Endothelial cell of umbilical vein (primary cell): Measurements from ENCODE around the gene ATXN10. TPM values are rescaled to one million over a fixed set of nuclear protein-coding genes. Genes with fewer than 3 reads are reported as not detected.
A peak's percentile ranks its signal among the peaks of the same experiment; 100 is the strongest.

Experiments
- BruUV-seq: library from RNA; stranded (reverse); fragments of 400-500 nt; replicated peaks from 2 replicates; lab custom pipeline; 2021; lab: Mats Ljungman, UMichigan
- CTCF ChIA-PET: fragments of 300-600, 350-600 bp; sonication (Branson Sonifier 250); formaldehyde crosslinking; loops from one replicate; lab custom pipeline; 2021; ENCODE audit warnings: antibody characterized with exemption, inconsistent platforms; lab: Charles Lee
- POLR2A ChIA-PET: fragments of 300-600, 350-600 bp; sonication (Branson Sonifier 250); formaldehyde crosslinking; loops from one replicate; lab custom pipeline; 2021; ENCODE audit warnings: antibody characterized with exemption, inconsistent platforms; lab: Charles Lee
- DNase-seq: peaks from one replicate; pipeline ENCODE4 v3.0.0-alpha.2; 2011; ENCODE audit warnings: low read depth, low spot score
- FAIRE-seq: peaks from 2 replicates; lab custom pipeline; 2011; peaks lifted over from hg19 to GRCh38; lab: Jason Lieb, UNC
- H2AFZ ChIP-seq: 2 replicates; pipeline ENCODE4 v1.6.0; 2012; ENCODE audit warnings: low read depth, low read length, control low read depth, inconsistent platforms
- H3K27ac ChIP-seq: 2 replicates; pipeline ENCODE4 v1.5.1; 2011; ENCODE audit warnings: low read depth, mild to moderate bottlenecking, control low read depth, low read length, moderate library complexity; ENCODE audit not compliant: insufficient read depth
- H3K27me3 ChIP-seq, 2 experiments: 2 replicates each; pipeline versions ENCODE4 v1.6.0 to v1.6.1; 2011; ENCODE audit warnings: low read length in 2 of 2, mixed read lengths in 1 of 2; ENCODE audit not compliant: control insufficient read depth in 2 of 2, insufficient read depth in 2 of 2
- H3K36me3 ChIP-seq, 2 experiments: 2 replicates in 1 of 2; 3 replicates in 1 of 2; pipeline ENCODE4 v1.5.1; 2011; ENCODE audit warnings: low read length in 2 of 2, mild to moderate bottlenecking in 1 of 2, moderate library complexity in 1 of 2; ENCODE audit not compliant: control insufficient read depth in 2 of 2, insufficient read depth in 2 of 2; ENCODE audit errors: extremely low read depth in 1 of 2
- H3K4me1 ChIP-seq: 3 replicates; pipeline ENCODE4 v1.5.1; 2011; ENCODE audit warnings: mild to moderate bottlenecking, low read length; ENCODE audit not compliant: control insufficient read depth, insufficient read depth; ENCODE audit errors: extremely low read depth
- H3K4me2 ChIP-seq: 2 replicates; pipeline ENCODE4 v1.6.1; 2011; ENCODE audit warnings: low read length, control low read depth, mixed read lengths; ENCODE audit not compliant: insufficient read depth
- H3K4me3 ChIP-seq, 3 experiments: fragments of 200-600 bp in 1 of 3; sonication (generic), shearing (Covaris generic) in 1 of 3; replicated peaks in 1 of 3; 2 replicates each; pipeline ENCODE4 v1.5.1; 2011 to 2016; ENCODE audit warnings: control low read depth in 3 of 3, low read length in 3 of 3, mild to moderate bottlenecking in 2 of 3, inconsistent platforms in 1 of 3, low read depth in 1 of 3, moderate library complexity in 1 of 3; ENCODE audit not compliant: insufficient read depth in 1 of 3
- H3K79me2 ChIP-seq: 2 replicates; pipeline ENCODE4 v1.6.0; 2012; ENCODE audit warnings: low read length, inconsistent platforms; ENCODE audit not compliant: control insufficient read depth, insufficient read depth
- H3K9ac ChIP-seq: replicated peaks from 2 replicates; pipeline ENCODE3; 2011; ENCODE audit warnings: low read length, control low read depth; ENCODE audit not compliant: insufficient read depth; ENCODE audit errors: extremely low read depth
- H3K9me1 ChIP-seq: replicated peaks from 3 replicates; pipeline ENCODE4 v1.6.0; 2011; ENCODE audit warnings: mild to moderate bottlenecking, low read length; ENCODE audit not compliant: control insufficient read depth, insufficient read depth; ENCODE audit errors: extremely low read depth
- H3K9me3 ChIP-seq: replicated peaks from 2 replicates; pipeline ENCODE4 v1.5.1; 2012; ENCODE audit warnings: low read length, inconsistent platforms; ENCODE audit not compliant: control insufficient read depth, insufficient read depth
- H4K20me1 ChIP-seq: replicated peaks from 2 replicates; pipeline ENCODE3; 2011; ENCODE audit warnings: mild to moderate bottlenecking, low read length; ENCODE audit not compliant: control insufficient read depth, insufficient read depth; ENCODE audit errors: extremely low read depth
- EZH2 ChIP-seq: IDR thresholded peaks from 2 replicates; pipeline ENCODE4 v1.6.1; 2012; ENCODE audit warnings: borderline replicate concordance, low read depth, mild to moderate bottlenecking, moderate library complexity, low read length, inconsistent platforms; ENCODE audit not compliant: severe bottlenecking
- FOS ChIP-seq: IDR thresholded peaks from 2 replicates; pipeline ENCODE4 v1.6.1; 2011; ENCODE audit warnings: mild to moderate bottlenecking, low read length, moderate library complexity, borderline replicate concordance; ENCODE audit not compliant: insufficient read depth
- GATA2 ChIP-seq: IDR thresholded peaks from 2 replicates; pipeline ENCODE4 v1.7.0; 2011; ENCODE audit warnings: low read depth, mild to moderate bottlenecking, moderate library complexity, mixed read lengths, low read length; ENCODE audit not compliant: insufficient read length, insufficient read depth
- JUN ChIP-seq: IDR thresholded peaks from 2 replicates; pipeline ENCODE4 v1.6.1; 2011; ENCODE audit warnings: borderline replicate concordance, low read depth; ENCODE audit not compliant: insufficient read length, insufficient read depth
- MYC ChIP-seq: IDR thresholded peaks from one replicate; pipeline ENCODE4 v1.6.1; 2011; ENCODE audit warnings: mild to moderate bottlenecking, low read depth, low read length
- POLR2A ChIP-seq: IDR thresholded peaks from 2 replicates; pipeline ENCODE4 v1.6.1; 2012; ENCODE audit warnings: low read depth, mild to moderate bottlenecking, control low read depth, low read length
- POLR2AphosphoS5 ChIP-seq: IDR thresholded peaks from 2 replicates; pipeline ENCODE4 v1.6.1; 2012; ENCODE audit warnings: low read depth, mild to moderate bottlenecking, control low read depth, low read length, moderate library complexity; ENCODE audit not compliant: insufficient read depth
- dilution Hi-C: fragments of 300-500 bp; cut with MboI; formaldehyde crosslinking; loops from one replicate; pipeline ENCODE4 v1.15.0; 2019; ENCODE audit warnings: low sequenced_read_pairs; ENCODE audit not compliant: extremely low pct_ligation_motif_present
- intact Hi-C: fragments of 100-400 bp; cut with micrococcal nuclease; formaldehyde crosslinking; loops from one replicate; pipeline ENCODE4 v1.10.0; 2022
- polyA plus RNA-seq, 4 experiments: library from polyadenylated mRNA; depleted of rRNA in 3 of 4; stranded (reverse) in 3 of 4; unstranded in 1 of 4; fragments of >200 nt; gene quantifications; 2 replicates each; pipeline versions ENCODE4 v1.2.1 to v1.2.3, GENCODE V29; 2011 to 2012; ENCODE audit warnings: missing spikeins in 1 of 4
- total RNA-seq: library from RNA; stranded (reverse); gene quantifications from 2 replicates; pipeline ENCODE4 v1.2.3, GENCODE V29; 2021
- TF ChIP-seq, protein P1 (sequence below), 2 donors: IDR thresholded peaks; 1 replicate in 1 of 2; 2 replicates in 1 of 2; pipeline ENCODE4 v1.5.1; 2011; ENCODE audit warnings: low read length in 2 of 2, mild to moderate bottlenecking in 2 of 2, moderate library complexity in 2 of 2, control low read depth in 1 of 2, inconsistent platforms in 1 of 2, low read depth in 1 of 2; ENCODE audit not compliant: insufficient read depth in 1 of 2; ENCODE audit errors: extremely low read depth in 1 of 2
- TF ChIP-seq, protein P2 (sequence below): IDR thresholded peaks from 2 replicates; pipeline ENCODE4 v1.6.1; 2011; ENCODE audit not compliant: insufficient read depth, insufficient read length

ATXN10 gene
- total and polyA plus RNA-seq, 2 donors (not counting 3 experiments of a cell fraction or from before 2014, with no cell fraction given) = 73.2 to 91.9 TPM

DNA sequence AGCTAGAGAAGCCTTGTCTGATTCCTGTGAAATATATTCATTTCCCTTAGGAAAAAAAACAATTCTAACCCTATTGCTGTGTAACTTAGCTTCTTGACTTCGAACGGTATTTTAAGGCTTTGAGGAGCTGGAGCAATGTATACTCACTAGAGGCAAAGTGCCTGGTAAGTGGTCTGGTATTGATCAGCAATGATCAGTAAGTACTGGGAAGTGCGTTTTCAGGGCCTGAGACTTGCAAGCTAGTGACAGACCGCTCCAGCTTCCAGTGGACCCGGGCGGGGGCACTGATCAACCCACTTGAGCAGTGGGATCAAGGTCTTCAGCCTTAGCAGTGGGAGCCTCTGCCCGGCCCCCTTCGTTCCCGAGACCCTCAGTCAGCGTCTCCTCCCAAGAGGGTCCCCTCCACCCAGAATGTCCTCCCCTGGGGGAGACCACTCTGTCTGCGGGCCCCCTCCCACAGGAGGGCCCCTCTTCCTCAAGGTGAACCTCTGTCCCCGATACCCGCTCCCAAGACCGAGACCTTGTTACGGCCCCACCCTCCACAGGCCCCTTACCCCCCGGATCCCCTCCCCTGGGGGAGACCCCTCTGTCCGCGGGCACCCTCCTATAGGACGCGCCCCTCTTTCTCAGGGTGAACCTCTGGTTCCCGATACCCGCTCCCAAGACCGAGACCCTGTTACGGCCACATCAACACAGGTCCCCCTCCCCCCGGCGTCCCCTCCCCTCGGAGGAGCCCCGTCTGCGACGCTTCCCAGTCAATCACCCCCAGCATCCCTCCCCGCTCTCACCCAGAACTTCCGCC, 452 bp upstream of the ATXN10 start:
- ChIA-PET CTCF (interaction anchor here (1.2 kb wide), 3 partner anchors 14 to 174 kb away, joined by 3 to 4 read pairs (median 3); no protein-coding TSS in a partner anchor), POLR2A (interaction anchor here (0.7 kb wide), 1 partner anchor 546 kb away, joined by 3 read pairs; no protein-coding TSS in a partner anchor)
- TF ChIP-seq EZH2 (no peak), JUN (no peak), POLR2A (no peak), GATA2 (no peak), MYC (no peak), POLR2AphosphoS5 (no peak), FOS (no peak)
- TF ChIP-seq, protein P1, sequence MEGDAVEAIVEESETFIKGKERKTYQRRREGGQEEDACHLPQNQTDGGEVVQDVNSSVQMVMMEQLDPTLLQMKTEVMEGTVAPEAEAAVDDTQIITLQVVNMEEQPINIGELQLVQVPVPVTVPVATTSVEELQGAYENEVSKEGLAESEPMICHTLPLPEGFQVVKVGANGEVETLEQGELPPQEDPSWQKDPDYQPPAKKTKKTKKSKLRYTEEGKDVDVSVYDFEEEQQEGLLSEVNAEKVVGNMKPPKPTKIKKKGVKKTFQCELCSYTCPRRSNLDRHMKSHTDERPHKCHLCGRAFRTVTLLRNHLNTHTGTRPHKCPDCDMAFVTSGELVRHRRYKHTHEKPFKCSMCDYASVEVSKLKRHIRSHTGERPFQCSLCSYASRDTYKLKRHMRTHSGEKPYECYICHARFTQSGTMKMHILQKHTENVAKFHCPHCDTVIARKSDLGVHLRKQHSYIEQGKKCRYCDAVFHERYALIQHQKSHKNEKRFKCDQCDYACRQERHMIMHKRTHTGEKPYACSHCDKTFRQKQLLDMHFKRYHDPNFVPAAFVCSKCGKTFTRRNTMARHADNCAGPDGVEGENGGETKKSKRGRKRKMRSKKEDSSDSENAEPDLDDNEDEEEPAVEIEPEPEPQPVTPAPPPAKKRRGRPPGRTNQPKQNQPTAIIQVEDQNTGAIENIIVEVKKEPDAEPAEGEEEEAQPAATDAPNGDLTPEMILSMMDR (IDR thresholded peaks at IDR 0.05; ENCODE audit: extremely low read depth in 1 of 2, insufficient read depth in 1 of 2, low read depth in 1 of 2, low read length in 2 of 2) = no peak
- TF ChIP-seq, protein P2, sequence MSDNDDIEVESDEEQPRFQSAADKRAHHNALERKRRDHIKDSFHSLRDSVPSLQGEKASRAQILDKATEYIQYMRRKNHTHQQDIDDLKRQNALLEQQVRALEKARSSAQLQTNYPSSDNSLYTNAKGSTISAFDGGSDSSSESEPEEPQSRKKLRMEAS = no peak
- Histone ChIP-seq H3K79me2 (peaks cover 38% of the 10 kb centered on the region), H3K36me3 (peaks cover 0 to 2% of the 10 kb centered on the region in 2 experiments), H3K27me3 (peaks cover 5 to 9% of the 10 kb centered on the region in 2 experiments), H3K9me3 (no peaks in the 10 kb centered on the region), H3K4me2 (peak overlapping the region; percentile 42), H4K20me1 (peaks cover 3% of the 10 kb centered on the region), H3K9ac (peak overlapping the region; percentile 72), H3K27ac (no peak overlapping the region), H3K9me1 (no peaks in the 10 kb centered on the region), H2AFZ (peak overlapping the region; percentile 17), H3K4me3 (peak overlapping the region; percentile 48 to 80 (median 57)), H3K4me1 (peaks cover 12% of the 10 kb centered on the region)
- DNase-seq (peak; percentile 13), FAIRE-seq (peak; percentile 70)
- no TSS peak for BruUV-seq
- dilution Hi-C loops = no loop called here
- intact Hi-C loops = loop anchor here (5.0 kb wide), 1 partner anchor 71 kb away; no protein-coding TSS in a partner anchor
